ENCODE results near the gene OSTF1. TPM values are rescaled to one million over a fixed set of nuclear protein-coding genes. Genes with fewer than 3 reads are reported as not detected.

The OSTF1 gene
- total RNA-seq, 6 experiments from 2014 or later = 19.7 to 34.6 (median 24.7) TPM

GRCh38 chr9:75188756-75189155 lies 100.4 kb downstream of the OSTF1 start:
- ATAC-seq = no peak
- Histone ChIP-seq H3K36me3 (no peaks in the 10 kb centered on the region), H3K4me1 (no peaks in the 10 kb centered on the region), H3K4me3 (no peak overlapping the region), H3K27me3 (no peaks in the 10 kb centered on the region), H3K9me3 (no peaks in the 10 kb centered on the region), H3K27ac (no peak overlapping the region)
- intact Hi-C loops (cut with DNase I) = no loop called here
- 90% methylated on average over 2 of the region's 2 CpGs for WGBS (ENCODE audit: insufficient coverage, low coverage, low lambda C conversion rate, missing lambda C conversion rate)
- no peak for DNase-seq
- TF ChIP-seq CTCF (IDR thresholded peaks at IDR 0.05) (no peak), POLR2A (IDR thresholded peaks at IDR 0.05) (no peak)

- Histone ChIP-seq H3K4me1 (no peaks in the 10 kb centered on the region), H3K27ac (no peak overlapping the region), H3K4me3 (no peak overlapping the region), H3K9me3 (no peaks in the 10 kb centered on the region), H3K36me3 (no peaks in the 10 kb centered on the region), H3K27me3 (no peaks in the 10 kb centered on the region)
- no peak for DNase-seq
- TF ChIP-seq POLR2A (IDR thresholded peaks at IDR 0.05) (no peak), CTCF (IDR thresholded peaks at IDR 0.05) (no peak)
- no peak for ATAC-seq
- 72% methylated on average over 2 of the region's 2 CpGs for WGBS (ENCODE audit: insufficient coverage, low coverage, low lambda C conversion rate, missing lambda C conversion rate)
- intact Hi-C loops (cut with DNase I) = no loop called here
Observed at GRCh38 chr9:75190762-75191161, 102.4 kb downstream of the OSTF1 start.

Small RNA genes lying within 50 kb of the gene (small RNA-seq; reads per million reads assigned to genes)
- 0 reads per million in 2 experiments for gene RF00019

Other genes starting within 250 kb of the OSTF1 start
- gene TRPM6, start 200.6 kb upstream of the OSTF1 start, total RNA-seq = under 1 TPM in 5 of 6 experiments, not detected in 1; 0.05 to 0.24 (median 0.15) TPM
- gene C9orf40, start 135.6 kb upstream of the OSTF1 start, total RNA-seq = 1 to 10 TPM; 1.6 to 4.0 (median 3.0) TPM
- 10 to 100 TPM; 11.5 to 24.3 (median 15.5) TPM for gene CARNMT1, start 60.2 kb upstream of the OSTF1 start, total RNA-seq
- gene NMRK1, start 359 bp upstream of the OSTF1 start, total RNA-seq = 10 to 100 TPM; 19.6 to 29.9 (median 21.9) TPM